HG02943 (cell line): ENCODE measurements around the gene ZNF732.
"Not testable (repeated sequence)": the region's sequence is repeated elsewhere in the genome, so short reads cannot be mapped to it uniquely, and the experiment has no call there.

Experiments used
- ATAC-seq: cut with Tn5 transposase; IDR thresholded peaks from one replicate; pipeline ENCODE4 v1.9.1; 2021; ENCODE audit warnings: mild to moderate bottlenecking, low read depth, moderate library complexity; ENCODE audit not compliant: unreplicated experiment

Gene ZNF732

GRCh38 chr4:304969-305680, at the start of gene ZNF732:
Gene ZNF732, minus strand, starts transcription at chr4:305474. Its CDS starts 164 bp downstream, at chr4:305310.
- no peak for ATAC-seq

- no peak for ATAC-seq
Observed at GRCh38 chr4:340011-340410, 34.7 kb upstream of the ZNF732 start.

- ATAC-seq: no peak
Observed at GRCh38 chr4:338759-339097, 33.5 kb upstream of the ZNF732 start.

GRCh38 chr4:337932-338758, 32.9 kb upstream of the ZNF732 start:
- ATAC-seq: peak; percentile 41

- ATAC-seq: peak; percentile 91
Observed at GRCh38 chr4:337143-337931, 32.1 kb upstream of the ZNF732 start, which contains the start of gene ZNF141. Gene ZNF141, plus strand, starts transcription at chr4:337814. Its CDS starts 170 bp downstream, at chr4:337984.

- ATAC-seq: peak; percentile 2
Observed at GRCh38 chr4:336893-337142, 31.5 kb upstream of the ZNF732 start.

- no peak for ATAC-seq
Observed at GRCh38 chr4:336099-336892, 31.0 kb upstream of the ZNF732 start.

- no peak for ATAC-seq
Observed at GRCh38 chr4:335515-335914, 30.2 kb upstream of the ZNF732 start.

- no peak for ATAC-seq
Observed at GRCh38 chr4:328729-329128, 23.5 kb upstream of the ZNF732 start.

GRCh38 chr4:314296-314903, 9.1 kb upstream of the ZNF732 start:
- no peak for ATAC-seq

- ATAC-seq: no peak
Observed at GRCh38 chr4:309807-310206, 4.5 kb upstream of the ZNF732 start.

- ATAC-seq: no peak
Observed at GRCh38 chr4:306551-306961, 1.3 kb upstream of the ZNF732 start.

GRCh38 chr4:304516-304915, 758 bp downstream of the ZNF732 start:
- ATAC-seq: not testable (repeated sequence)

GRCh38 chr4:302381-302780, 2.9 kb downstream of the ZNF732 start:
- no peak for ATAC-seq

- ATAC-seq: no peak
Observed at GRCh38 chr4:294732-295131, 10.5 kb downstream of the ZNF732 start.

- no peak for ATAC-seq
Observed at GRCh38 chr4:288891-289290, 16.4 kb downstream of the ZNF732 start.

GRCh38 chr4:273309-274017, 31.8 kb downstream of the ZNF732 start:
- no peak for ATAC-seq

- no peak for ATAC-seq
Observed at GRCh38 chr4:271492-272103, 33.7 kb downstream of the ZNF732 start.

GRCh38 chr4:259240-259639, 46.0 kb downstream of the ZNF732 start:
- not testable (repeated sequence) for ATAC-seq
